GM21528 (cell line): ENCODE measurements around the gene TEAD1.
"Not testable (repeated sequence)": the region's sequence is repeated elsewhere in the genome, so short reads cannot be mapped to it uniquely, and the experiment has no call there.

Source experiments
- ATAC-seq: cut with Tn5 transposase; IDR thresholded peaks from one replicate; pipeline ENCODE4 v1.9.1; 2021; ENCODE audit warnings: mild to moderate bottlenecking, moderate library complexity; ENCODE audit not compliant: unreplicated experiment, low FRiP score

The TEAD1 gene

GRCh38 chr11:12758117-12758516, 83.9 kb downstream of the TEAD1 start:
- not testable (repeated sequence) for ATAC-seq

- no peak for ATAC-seq
These were observed 86.8 kb downstream of the TEAD1 start for GRCh38 chr11:12761029-12761428.

GRCh38 chr11:12762278-12762677, 88.1 kb downstream of the TEAD1 start:
- ATAC-seq = no peak

GRCh38 chr11:12762696-12763324, 88.6 kb downstream of the TEAD1 start:
- ATAC-seq = no peak

GRCh38 chr11:12764187-12764914, 90.1 kb downstream of the TEAD1 start:
- ATAC-seq = no peak

GRCh38 chr11:12765428-12765827, 91.2 kb downstream of the TEAD1 start:
- ATAC-seq = no peak

- no peak for ATAC-seq
These were observed 92.8 kb downstream of the TEAD1 start for GRCh38 chr11:12767027-12767426.

GRCh38 chr11:12767577-12767976, 93.4 kb downstream of the TEAD1 start:
- no peak for ATAC-seq

- no peak for ATAC-seq
These were observed 94.8 kb downstream of the TEAD1 start for GRCh38 chr11:12768726-12769673.

- ATAC-seq = no peak
These were observed 95.7 kb downstream of the TEAD1 start for GRCh38 chr11:12769834-12770345.

GRCh38 chr11:12770435-12770834, 96.2 kb downstream of the TEAD1 start:
- no peak for ATAC-seq

GRCh38 chr11:12770966-12771597, 96.9 kb downstream of the TEAD1 start:
- ATAC-seq = no peak

- ATAC-seq = no peak
These were observed 97.7 kb downstream of the TEAD1 start for GRCh38 chr11:12771875-12772274.

GRCh38 chr11:12772324-12772723, 98.1 kb downstream of the TEAD1 start:
- no peak for ATAC-seq

- no peak for ATAC-seq
These were observed 99.4 kb downstream of the TEAD1 start for GRCh38 chr11:12773591-12773990.

GRCh38 chr11:12775955-12776354, 101.7 kb downstream of the TEAD1 start:
- no peak for ATAC-seq

GRCh38 chr11:12777208-12777874, 103.1 kb downstream of the TEAD1 start:
- no peak for ATAC-seq

- ATAC-seq = no peak
These were observed 104.2 kb downstream of the TEAD1 start for GRCh38 chr11:12778240-12778905.

GRCh38 chr11:12783765-12784164, 109.5 kb downstream of the TEAD1 start:
- no peak for ATAC-seq
